Retinal pigment epithelial cell (primary cell): ENCODE results near the gene HSPB2.

Experiments
- DNase-seq: peaks from one replicate; pipeline ENCODE4 v3.0.0-alpha.2; 2010; ENCODE audit warnings: low read depth
- H3K4me3 ChIP-seq: 2 replicates; pipeline ENCODE4 v1.5.1; 2011; ENCODE audit warnings: mild to moderate bottlenecking, low read length, control low read depth, moderate library complexity
- TF ChIP-seq, protein P1 (sequence below): conservative IDR thresholded peaks from 2 replicates; pipeline ENCODE4 v1.5.1; 2011; ENCODE audit warnings: low read depth, low read length, control low read depth, inconsistent platforms

The HSPB2 gene

DNA sequence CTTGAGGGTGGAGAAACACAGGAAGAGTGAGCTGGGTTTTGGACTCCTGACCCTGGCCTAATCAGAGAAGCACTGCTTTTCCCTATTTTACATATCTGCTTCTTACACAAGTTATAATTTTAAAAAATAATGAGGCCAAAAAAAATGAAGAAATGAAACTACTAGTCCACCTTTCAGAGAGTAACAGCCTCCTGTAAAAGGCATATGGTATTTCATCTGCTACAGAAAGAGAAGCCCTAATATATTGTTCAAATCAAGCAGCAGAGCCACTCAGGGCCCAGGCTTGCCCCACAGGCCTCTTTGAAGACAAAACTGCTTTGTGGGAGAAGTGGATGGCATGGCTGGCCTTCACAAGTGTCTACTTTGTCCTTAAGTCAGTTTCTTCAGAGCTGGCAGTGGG lies 34.6 kb downstream of the HSPB2 start:
- TF ChIP-seq, protein P1, sequence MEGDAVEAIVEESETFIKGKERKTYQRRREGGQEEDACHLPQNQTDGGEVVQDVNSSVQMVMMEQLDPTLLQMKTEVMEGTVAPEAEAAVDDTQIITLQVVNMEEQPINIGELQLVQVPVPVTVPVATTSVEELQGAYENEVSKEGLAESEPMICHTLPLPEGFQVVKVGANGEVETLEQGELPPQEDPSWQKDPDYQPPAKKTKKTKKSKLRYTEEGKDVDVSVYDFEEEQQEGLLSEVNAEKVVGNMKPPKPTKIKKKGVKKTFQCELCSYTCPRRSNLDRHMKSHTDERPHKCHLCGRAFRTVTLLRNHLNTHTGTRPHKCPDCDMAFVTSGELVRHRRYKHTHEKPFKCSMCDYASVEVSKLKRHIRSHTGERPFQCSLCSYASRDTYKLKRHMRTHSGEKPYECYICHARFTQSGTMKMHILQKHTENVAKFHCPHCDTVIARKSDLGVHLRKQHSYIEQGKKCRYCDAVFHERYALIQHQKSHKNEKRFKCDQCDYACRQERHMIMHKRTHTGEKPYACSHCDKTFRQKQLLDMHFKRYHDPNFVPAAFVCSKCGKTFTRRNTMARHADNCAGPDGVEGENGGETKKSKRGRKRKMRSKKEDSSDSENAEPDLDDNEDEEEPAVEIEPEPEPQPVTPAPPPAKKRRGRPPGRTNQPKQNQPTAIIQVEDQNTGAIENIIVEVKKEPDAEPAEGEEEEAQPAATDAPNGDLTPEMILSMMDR: no peak
- no peak overlapping the region for H3K4me3 ChIP-seq
- no peak for DNase-seq

- no peak overlapping the region for H3K4me3 ChIP-seq
- DNase-seq: no peak
- TF ChIP-seq, protein P1: no peak
Measured at GRCh38 chr11:111949519-111950426, 37.2 kb downstream of the HSPB2 start.

DNA sequence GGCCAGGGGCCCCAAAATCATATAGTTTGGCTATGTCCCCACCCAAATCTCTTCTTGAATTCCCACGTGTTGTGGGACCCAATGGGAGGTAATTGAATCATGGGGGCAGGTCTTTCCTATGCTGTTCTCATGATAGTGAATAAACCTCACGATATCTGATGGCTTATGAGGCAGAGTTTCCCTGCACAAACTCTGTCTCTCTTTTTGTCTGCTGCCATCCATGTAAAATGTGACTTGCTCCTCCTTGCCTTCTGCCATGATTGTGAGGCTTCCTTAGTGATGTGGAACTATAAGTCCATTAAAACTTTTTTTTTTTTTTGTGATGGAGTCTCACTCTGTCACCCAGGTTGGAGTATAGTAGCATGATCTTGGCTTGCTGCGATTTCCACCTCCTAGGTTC lies 39.0 kb downstream of the HSPB2 start:
- DNase-seq: no peak
- no peak overlapping the region for H3K4me3 ChIP-seq
- TF ChIP-seq, protein P1: no peak

GRCh38 chr11:111954154-111954553 lies 41.6 kb downstream of the HSPB2 start:
- no peak for DNase-seq
- TF ChIP-seq, protein P1: no peak
- H3K4me3 ChIP-seq: no peak overlapping the region

DNA sequence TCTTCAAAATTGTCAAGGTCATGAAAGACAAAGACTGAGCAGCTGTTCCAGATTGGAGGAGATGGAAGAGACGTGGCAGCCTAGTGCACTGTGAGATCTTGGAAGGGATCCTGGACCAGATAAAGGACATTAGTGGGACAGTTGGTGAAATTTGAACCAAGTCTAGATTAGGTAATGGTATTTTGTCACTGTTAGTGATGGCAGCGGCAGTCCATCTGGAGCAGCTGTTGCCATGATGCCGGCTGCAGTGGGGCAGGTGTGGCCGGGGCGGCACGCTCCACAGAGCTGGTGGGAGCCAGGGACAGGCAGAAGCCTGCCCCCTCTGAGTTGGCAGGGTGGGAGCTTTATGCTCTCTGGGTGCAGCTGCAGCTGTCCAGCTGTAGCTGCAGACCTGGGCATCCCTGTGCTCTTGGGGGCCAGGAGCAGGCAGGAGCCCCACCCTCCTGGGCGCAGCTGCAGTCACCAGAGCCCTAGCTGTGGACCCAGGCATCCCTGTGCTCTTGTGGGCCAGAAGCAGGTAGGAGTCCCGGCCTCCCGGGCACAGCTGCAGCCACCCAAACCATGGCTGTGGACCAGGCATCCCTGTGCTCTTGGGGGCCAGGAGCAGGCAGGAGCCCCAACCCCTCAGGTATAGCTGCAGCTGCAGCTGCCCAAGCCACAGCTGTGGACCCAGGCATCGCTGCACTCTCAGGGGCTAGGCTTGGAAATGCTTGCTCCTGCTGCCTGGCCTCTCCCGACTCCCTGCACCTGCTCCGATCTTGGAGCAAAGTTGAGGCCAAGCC lies 45.3 kb downstream of the HSPB2 start:
- DNase-seq: no peak
- TF ChIP-seq, protein P1: no peak

DNA sequence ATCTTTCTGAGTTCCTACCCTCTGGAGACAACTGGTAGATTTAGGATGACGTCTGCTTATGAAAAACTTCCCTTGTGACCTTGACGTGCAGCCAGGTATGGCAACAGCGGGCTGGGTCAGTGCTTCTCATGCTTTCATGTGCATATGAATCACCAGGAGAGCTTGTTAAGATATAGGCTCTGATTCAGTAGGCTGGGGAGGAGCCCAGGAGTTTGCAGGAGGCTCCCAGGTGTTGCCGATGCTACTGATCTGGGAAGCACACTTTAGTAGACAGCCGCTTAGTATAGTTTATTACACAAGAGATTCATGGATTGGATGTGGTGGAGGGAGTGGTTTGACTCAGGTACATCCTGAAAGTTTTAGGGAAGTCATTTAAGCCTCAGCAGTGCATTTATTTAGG lies 48.4 kb downstream of the HSPB2 start:
- TF ChIP-seq, protein P1: no peak
- H3K4me3 ChIP-seq: no peak overlapping the region
- DNase-seq: peak; percentile 88

More for the DNA sequence above, 45.3 kb downstream of the HSPB2 start:
- no peak overlapping the region for H3K4me3 ChIP-seq
